ENCODE data around the gene KCNG1. TPM values are rescaled to one million over a fixed set of nuclear protein-coding genes. Genes with fewer than 3 reads are reported as not detected.
A peak's percentile ranks its signal among the peaks of the same experiment; 100 is the strongest.

KCNG1 gene
- total RNA-seq, 4 donors from 2014 or later, result 2.2 to 10.4 (median 6.1) TPM

DNA sequence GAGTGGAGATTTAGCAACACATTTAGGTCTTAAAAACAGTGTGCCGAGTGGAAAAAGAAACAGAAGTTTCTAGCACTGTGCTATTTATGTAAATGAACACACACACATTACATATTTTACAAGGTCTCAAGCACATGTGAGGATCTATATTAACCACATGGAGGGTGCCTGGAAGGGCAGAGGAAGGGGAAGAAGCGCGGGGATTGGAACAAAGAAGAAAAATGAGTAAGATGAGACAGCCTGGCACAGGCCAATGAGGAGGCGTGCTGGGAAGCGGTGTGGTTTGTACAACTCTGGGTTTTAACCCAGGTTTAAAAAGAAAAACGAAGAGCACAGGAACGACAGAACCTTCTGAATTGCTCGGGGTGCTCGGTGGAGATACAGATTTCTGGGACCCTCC, 5.7 kb downstream of the KCNG1 start:
- no peak for DNase-seq
- peaks cover under 1 to 18% (median 5%) of the 10 kb centered on the region in 3 donors for H3K4me1 ChIP-seq
- no peaks in the 10 kb centered on the region for H3K9me3 ChIP-seq
- TF ChIP-seq POLR2A (IDR thresholded peaks at IDR 0.05), result no peak
- TF ChIP-seq, protein P1, sequence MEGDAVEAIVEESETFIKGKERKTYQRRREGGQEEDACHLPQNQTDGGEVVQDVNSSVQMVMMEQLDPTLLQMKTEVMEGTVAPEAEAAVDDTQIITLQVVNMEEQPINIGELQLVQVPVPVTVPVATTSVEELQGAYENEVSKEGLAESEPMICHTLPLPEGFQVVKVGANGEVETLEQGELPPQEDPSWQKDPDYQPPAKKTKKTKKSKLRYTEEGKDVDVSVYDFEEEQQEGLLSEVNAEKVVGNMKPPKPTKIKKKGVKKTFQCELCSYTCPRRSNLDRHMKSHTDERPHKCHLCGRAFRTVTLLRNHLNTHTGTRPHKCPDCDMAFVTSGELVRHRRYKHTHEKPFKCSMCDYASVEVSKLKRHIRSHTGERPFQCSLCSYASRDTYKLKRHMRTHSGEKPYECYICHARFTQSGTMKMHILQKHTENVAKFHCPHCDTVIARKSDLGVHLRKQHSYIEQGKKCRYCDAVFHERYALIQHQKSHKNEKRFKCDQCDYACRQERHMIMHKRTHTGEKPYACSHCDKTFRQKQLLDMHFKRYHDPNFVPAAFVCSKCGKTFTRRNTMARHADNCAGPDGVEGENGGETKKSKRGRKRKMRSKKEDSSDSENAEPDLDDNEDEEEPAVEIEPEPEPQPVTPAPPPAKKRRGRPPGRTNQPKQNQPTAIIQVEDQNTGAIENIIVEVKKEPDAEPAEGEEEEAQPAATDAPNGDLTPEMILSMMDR (IDR thresholded peaks at IDR 0.05), result no peak
- no peaks in the 10 kb centered on the region for H3K36me3 ChIP-seq
- H3K27me3 ChIP-seq, result peaks cover 0 to 43% (median 0%) of the 10 kb centered on the region in 4 donors
- WGBS, 2 donors, result 62 to 66% methylated on average over 9 of the region's 9 CpGs
- no peak overlapping the region for H3K4me3 ChIP-seq
- H3K27ac ChIP-seq, result no peak overlapping the region
- intact Hi-C loops (cut with DNase I), result no loop called here

DNA sequence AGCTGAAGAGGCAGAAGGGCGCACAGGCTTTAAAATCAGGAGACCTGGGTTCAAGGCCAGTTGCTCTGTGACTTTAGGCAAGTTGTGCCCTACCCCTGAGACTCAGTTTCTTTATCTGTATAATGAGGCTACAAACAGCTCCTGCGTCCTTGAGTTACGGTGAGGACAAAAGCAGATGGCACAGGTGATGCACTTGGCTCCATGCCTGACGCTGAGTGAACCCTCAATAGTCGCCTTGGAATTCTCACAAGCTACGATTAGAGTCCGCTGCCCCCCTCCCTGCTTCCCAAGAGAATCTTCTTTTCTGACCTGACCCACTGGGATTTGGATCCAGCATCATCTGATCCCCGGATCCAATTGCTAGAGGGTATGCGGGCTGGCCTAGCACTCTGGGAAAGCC, 6.4 kb downstream of the KCNG1 start:
- no peak for TF ChIP-seq POLR2A (IDR thresholded peaks at IDR 0.05)
- 77 to 83% methylated on average over 8 to 9 of the region's 9 CpGs for WGBS, 2 donors

DNA sequence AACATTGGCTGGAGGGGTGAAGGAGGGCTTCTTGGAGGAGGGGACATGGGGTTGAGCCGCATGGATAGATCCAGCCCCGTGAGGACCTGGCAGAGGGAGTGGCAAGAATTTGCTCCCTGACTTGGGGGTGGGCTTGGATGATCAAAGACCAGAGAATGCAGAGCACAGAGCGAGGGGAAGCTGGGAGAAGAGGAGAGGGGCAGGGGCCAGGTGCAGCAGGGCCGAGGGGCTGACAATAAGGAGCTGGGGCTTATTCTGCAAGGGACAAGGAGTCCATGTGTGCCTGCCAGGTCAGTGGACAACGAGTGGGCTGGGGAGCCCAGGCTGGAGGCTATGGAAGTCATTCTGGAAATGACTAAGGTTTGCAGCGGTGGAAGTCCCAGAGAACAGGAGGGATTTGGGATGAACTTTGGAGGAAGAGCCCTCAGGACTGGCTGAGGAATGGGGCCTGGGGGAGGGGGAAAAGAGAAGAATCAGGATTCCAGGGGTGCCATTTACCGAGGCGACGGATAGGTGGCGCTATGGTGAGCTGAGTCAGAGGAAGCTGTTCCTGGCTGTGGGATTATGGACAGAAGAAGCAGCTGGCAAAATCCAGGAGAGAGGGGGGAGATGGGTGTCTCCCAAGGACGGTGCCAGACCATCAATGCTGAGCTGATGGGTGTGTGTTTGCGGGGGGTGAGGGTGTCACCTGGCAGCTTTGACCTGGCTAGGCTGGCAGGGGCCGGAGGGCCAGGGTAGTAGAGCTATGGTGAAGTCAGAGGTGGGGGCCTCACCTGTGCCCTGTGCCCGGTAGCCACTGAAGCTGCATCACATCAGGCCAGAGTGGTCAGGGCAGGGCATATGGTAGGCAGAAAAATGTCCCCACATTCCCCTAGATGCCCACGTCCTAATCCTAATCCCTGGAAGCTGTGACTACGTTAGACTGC, 7.8 kb downstream of the KCNG1 start:
- WGBS, 2 donors, result 31 to 40% methylated on average over 13 to 15 of the region's 16 CpGs
- Histone ChIP-seq H3K27me3 (peaks cover 0 to 25% (median 0%) of the 10 kb centered on the region in 4 donors), H3K4me3 (no peak overlapping the region), H3K27ac (no peak overlapping the region), H3K4me1 (peaks cover 0 to 6% (median 3%) of the 10 kb centered on the region in 3 donors), H3K36me3 (no peaks in the 10 kb centered on the region), H3K9me3 (no peaks in the 10 kb centered on the region)
- no peak for DNase-seq
- TF ChIP-seq, protein P1 (IDR thresholded peaks at IDR 0.05), result peak in 5 of 6 experiments; percentile 41 to 74 (median 59)
- TF ChIP-seq POLR2A (IDR thresholded peaks at IDR 0.05), result no peak
- intact Hi-C loops (cut with DNase I), result no loop called here

More for the DNA sequence above, 6.4 kb downstream of the KCNG1 start:
- Histone ChIP-seq H3K4me1 (peaks cover 0 to 15% (median 5%) of the 10 kb centered on the region in 3 donors), H3K4me3 (no peak overlapping the region), H3K36me3 (no peaks in the 10 kb centered on the region), H3K27ac (no peak overlapping the region), H3K9me3 (no peaks in the 10 kb centered on the region), H3K27me3 (peaks cover 0 to 38% (median 0%) of the 10 kb centered on the region in 4 donors)
- intact Hi-C loops (cut with DNase I), result no loop called here
- no peak for DNase-seq

DNA sequence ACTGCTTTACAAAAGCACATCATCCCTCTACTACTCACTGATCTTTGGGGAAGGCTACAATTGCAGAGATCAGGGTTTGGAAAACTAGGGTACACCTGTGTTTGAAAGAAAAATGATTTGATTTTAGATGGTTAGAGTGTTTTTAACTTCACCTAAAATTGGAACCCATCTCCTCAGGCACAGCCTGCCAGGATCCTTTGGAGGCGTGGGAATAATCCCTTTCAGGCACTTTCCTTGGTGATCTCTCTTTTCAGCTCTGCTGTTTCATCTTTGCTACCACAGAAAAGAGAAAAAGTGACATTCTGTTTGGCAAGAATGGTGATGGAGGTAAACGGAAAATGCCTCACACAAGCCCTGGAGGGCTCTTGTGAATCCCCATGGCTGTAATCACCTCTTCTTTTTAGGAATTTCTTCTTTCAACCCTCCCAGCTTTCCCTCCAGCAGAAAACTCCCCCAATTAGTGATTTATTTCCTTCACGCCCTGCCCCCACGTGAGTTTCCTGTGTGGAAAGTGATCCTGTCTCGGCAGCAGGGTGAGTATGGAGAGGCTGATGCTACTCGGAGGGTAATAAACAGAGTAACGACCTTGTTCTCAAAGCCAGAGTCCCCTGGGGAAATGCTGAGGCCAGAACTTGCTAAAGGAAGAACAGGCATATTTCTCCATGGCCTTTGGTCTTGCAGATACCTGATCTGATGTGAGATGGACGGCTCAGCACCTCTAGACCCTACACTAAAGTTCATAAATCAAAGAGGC, 9.2 kb downstream of the KCNG1 start:
- intact Hi-C loops (cut with DNase I), result no loop called here
- H3K27me3 ChIP-seq, result peaks cover 0 to 17% (median 0%) of the 10 kb centered on the region in 4 donors
- no peak for TF ChIP-seq POLR2A (IDR thresholded peaks at IDR 0.05)
- TF ChIP-seq, protein P1 (IDR thresholded peaks at IDR 0.05), result no peak

DNA sequence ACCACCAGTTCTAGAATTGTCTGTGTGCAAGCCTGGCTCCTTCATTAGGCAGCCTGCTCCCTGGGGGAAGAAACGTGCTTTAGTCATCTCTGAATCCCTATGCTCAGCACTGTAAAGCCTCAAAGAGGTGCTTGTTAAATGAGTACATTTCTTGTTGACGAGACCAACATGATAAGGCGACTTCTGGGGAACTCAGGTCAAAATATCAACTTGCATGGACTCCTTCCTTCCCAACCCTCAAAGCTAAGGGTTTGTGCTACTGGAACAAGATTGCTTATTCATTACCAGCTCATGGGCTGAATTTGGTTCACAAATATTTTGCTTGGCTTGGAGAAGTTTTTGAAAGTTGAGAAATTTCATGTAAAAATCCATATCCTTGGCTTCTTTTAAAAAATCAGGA, 10.6 kb downstream of the KCNG1 start:
- no peak overlapping the region for H3K4me3 ChIP-seq
- no peaks in the 10 kb centered on the region for H3K36me3 ChIP-seq
- no peaks in the 10 kb centered on the region for H3K9me3 ChIP-seq
- TF ChIP-seq, protein P1 (IDR thresholded peaks at IDR 0.05), result no peak
- TF ChIP-seq POLR2A (IDR thresholded peaks at IDR 0.05), result no peak
- WGBS, 2 donors, result 83 to 86% methylated on average over 2 to 3 of the region's 3 CpGs
- peaks cover 0 to 17% (median 0%) of the 10 kb centered on the region in 4 donors for H3K27me3 ChIP-seq
- no peak for DNase-seq
- H3K4me1 ChIP-seq, result no peaks in the 10 kb centered on the region
- H3K27ac ChIP-seq, result no peak overlapping the region
- intact Hi-C loops (cut with DNase I), result no loop called here

More for the DNA sequence above, 9.2 kb downstream of the KCNG1 start:
- no peaks in the 10 kb centered on the region for H3K4me1 ChIP-seq
- WGBS, 2 donors, result 53 to 61% methylated on average over 6 to 8 of the region's 8 CpGs
- DNase-seq, result no peak
- no peaks in the 10 kb centered on the region for H3K9me3 ChIP-seq
- H3K27ac ChIP-seq, result no peak overlapping the region
- no peaks in the 10 kb centered on the region for H3K36me3 ChIP-seq
- no peak overlapping the region for H3K4me3 ChIP-seq

Data from esophagus squamous epithelium (tissue), 5 donors.